D721Med (cell line): Measurements from ENCODE around the gene BTN2A1.
"Not testable (repeated sequence)": the region's sequence is repeated elsewhere in the genome, so short reads cannot be mapped to it uniquely, and the experiment has no call there.

ENCODE experiments used
- DNase-seq: peaks from one replicate; pipeline ENCODE4 v3.0.0; 2011; ENCODE audit warnings: low spot score; ENCODE audit not compliant: insufficient read length
- FAIRE-seq: peaks from 2 replicates; lab custom pipeline; 2011; peaks lifted over from hg19 to GRCh38; lab: Jason Lieb, UNC
- CTCF ChIP-seq: IDR thresholded peaks from 2 replicates; pipeline ENCODE4 v1.5.1; 2012; ENCODE audit warnings: mild to moderate bottlenecking, control low read depth; ENCODE audit not compliant: insufficient read depth; ENCODE audit errors: missing control alignments

Gene BTN2A1

GRCh38 chr6:26457264-26457805 is 420 bp upstream of the BTN2A1 start:
- no peak for TF ChIP-seq CTCF
- FAIRE-seq (no peak), DNase-seq (no peak)

DNA sequence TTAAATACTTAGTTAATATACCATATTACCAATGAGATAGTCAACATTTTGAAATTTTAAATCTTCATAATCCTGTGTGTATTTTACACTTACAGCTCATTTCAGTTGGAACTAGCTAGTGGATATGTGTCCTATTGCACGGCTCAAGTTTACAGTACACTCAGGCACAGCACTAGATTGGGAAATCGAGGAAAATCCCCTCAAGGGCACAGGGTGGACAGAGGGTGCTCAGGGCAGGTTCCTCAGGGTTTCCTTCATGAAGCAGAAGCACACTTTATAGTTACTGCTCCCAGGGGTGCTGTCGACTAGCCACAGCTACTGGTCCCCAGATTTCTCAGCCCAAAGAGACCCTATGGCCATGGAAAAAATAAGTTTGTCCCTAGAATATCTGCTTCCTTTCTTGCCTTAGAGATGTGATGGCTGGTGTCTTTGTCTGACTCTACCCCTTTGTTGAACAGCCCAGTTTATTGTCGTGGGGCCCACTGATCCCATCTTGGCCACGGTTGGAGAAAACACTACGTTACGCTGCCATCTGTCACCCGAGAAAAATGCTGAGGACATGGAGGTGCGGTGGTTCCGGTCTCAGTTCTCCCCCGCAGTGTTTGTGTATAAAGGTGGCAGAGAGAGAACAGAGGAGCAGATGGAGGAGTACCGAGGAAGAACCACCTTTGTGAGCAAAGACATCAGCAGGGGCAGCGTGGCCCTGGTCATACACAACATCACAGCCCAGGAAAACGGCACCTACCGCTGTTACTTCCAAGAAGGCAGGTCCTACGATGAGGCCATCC is 1.5 kb downstream of the BTN2A1 start:
- FAIRE-seq (no peak), DNase-seq (no peak)
- TF ChIP-seq CTCF, result no peak

DNA sequence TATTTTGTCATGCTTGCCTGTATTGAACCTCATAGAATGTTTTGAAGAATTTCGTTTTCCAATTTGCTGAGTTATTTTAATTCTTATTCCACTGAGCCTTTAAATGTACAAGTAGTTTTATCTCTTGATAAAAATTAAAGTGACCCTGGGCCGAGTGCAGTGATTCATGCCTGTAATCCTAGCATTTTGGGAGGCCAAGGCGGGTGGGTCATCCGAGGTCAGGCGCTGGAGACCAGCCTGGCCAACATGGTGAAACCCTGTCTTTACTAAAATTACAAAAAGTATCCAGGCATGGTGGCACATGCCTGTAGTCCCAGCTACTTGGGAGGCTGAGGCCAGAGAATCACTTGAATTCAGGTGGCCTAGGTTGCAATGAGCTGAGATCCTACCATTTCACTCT is 3.6 kb downstream of the BTN2A1 start:
- FAIRE-seq, DNase-seq: not testable (repeated sequence)

GRCh38 chr6:26464014-26464413 is 6.3 kb downstream of the BTN2A1 start:
- no peak for DNase-seq
- no peak for FAIRE-seq
- no peak for TF ChIP-seq CTCF

DNA sequence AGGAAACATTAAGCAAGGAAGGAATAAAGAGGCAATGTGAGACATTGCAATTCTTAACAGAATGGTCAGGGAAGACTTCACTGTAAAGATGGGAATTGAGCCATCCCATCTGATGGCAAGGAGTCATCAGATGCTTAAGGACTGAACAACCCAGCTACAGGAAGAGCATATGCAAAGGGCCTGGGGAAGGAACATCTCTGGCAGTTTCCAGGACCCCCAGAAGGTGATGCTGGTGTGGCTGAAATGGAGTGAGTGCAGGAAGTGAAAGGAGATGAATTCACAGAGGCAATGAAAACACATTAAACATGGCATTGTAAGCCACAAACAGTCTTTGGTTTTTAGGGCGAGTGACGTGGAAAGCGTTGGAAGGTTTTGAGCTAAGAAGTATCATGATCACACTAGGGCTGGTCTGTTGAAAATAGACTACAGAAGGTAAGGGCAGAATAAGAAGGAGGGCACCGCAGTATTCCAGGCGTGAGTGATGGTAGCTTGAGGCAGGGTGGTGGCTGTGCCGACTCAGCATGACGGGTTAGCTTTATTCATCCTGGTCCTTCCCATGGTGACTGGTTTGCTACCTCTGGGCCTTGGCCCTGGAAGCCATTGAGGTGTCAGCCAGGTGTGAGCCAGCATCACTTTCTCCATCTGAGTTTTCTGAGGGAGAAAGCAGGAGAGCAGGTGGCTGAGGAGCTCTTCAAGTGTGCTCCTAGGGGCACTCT is 6.8 kb downstream of the BTN2A1 start:
- FAIRE-seq (no peak), DNase-seq (no peak)
- TF ChIP-seq CTCF, result no peak

- FAIRE-seq (no peak), DNase-seq (no peak)
- no peak for TF ChIP-seq CTCF
Measured at GRCh38 chr6:26465776-26466175, 8.0 kb downstream of the BTN2A1 start.

DNA sequence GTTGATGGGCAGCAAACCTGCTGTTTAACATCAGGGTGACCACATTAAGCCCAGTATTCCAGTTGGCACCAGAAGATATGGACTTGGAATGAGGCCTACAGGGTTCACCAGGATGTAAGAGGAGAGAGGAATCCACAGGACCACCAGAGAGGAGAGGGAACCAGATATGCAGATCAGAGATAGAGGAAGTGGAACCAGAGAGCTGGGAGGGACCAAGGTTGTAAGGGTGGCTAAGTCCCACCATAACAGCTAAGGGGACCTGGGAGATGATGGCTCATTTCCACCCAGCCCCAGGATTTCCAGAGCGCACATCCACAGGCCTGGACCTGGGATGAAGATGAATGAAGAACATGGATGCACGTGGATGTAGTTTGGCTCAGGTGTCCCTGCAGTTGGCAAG is 11.1 kb downstream of the BTN2A1 start:
- DNase-seq (no peak), FAIRE-seq (no peak)
- no peak for TF ChIP-seq CTCF
